ENCODE measurements around the gene CFAP97D1.
"Not testable (repeated sequence)": the region's sequence is repeated elsewhere in the genome, so short reads cannot be mapped to it uniquely, and the experiment has no call there.

CFAP97D1 gene

DNA sequence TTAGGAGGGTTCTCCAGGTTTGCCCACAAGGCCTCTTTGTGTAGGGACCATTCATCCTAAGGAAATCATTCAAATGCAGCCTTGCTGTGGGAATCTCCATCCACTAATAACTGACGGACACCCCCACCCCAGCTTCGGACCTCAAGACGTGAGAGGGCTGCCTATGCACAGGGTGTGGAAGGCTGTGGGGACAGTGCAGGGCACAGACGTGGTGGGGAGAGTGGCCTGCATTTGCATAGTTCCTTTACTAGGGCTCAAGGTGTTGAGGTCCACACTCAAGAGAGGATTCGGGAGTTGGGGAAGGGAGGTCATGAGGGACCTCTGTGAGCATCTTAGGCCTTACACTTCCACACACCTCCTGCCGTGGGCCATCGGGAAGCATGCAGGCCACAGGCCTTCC is 11.3 kb upstream of the CFAP97D1 start:
- DNase-seq = no peak

DNA sequence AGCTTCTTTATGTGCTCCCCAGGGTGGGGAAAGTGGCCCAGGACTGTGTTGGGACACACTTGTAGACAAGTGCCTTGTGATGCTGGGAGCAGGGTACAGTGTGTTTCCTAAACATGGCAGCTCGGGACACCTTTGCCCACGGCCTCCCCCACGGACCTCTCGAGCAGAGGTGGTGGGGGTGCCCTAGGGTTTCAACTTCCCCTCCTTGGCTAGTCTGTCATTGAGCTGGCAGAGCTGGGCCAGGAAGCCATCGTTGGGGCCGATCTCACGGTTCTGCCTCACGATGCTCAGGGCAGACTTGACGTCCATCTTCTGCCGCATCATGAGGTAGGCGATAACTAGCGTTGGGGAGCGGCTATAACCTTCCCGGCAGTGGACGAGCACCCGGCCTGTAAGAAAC is 10.8 kb upstream of the CFAP97D1 start:
- no peak for DNase-seq

DNA sequence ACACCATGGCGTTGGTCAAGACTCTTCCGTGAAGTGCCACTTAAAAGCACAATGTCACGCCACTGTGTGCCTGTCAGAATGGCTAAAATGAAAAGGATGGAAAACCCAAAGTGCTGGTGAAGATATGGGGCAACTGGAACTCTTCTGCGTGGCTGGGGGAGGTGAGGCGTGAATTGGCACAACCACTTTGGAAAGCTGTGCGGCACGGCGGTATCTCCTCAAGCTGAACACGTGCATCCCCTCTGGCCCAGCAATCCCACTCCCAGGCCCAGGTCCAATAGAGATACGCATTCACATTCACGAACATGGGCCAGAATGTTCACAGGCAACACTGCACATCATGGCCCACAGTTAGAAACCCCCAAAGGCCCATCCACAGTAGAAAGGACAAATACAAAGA is 10.4 kb upstream of the CFAP97D1 start:
- no peak for DNase-seq

DNA sequence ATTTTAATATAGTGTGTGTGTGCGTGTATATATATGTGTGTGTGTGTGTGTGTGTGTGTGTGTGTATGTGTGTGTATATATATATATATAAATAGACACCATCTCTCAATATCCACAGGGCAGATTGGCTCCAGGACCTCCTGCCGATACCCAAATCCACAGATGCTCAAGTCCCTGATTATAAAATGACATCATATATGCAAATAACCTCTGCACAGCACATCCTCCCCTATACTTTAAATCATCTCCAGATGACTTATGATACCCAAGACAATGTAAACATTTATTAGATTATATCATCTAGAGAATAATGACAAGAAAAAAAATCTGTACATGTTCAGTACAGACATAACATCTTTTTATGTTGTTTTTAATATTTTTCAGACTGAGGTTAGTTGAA is 9.3 kb upstream of the CFAP97D1 start:
- no peak for DNase-seq

DNA sequence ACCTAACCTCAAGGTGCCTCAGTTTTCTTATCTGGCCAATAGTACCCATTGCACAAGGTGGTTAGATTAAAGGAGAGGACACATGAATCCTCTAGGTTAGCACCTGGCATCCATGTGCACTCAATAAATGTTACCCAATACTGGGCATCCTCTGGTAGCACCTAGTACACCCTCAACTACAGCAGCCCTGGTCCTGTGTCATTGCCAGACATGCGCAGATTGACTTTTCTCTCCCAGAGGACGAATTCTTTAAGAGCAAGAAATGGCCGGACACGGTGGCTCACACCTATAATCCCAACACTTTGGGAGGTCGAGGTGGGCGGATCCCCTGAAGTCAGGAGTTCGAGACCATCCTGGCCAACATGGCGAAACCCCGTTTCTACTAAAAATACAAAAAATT is 8.8 kb upstream of the CFAP97D1 start:
- no peak for DNase-seq

DNA sequence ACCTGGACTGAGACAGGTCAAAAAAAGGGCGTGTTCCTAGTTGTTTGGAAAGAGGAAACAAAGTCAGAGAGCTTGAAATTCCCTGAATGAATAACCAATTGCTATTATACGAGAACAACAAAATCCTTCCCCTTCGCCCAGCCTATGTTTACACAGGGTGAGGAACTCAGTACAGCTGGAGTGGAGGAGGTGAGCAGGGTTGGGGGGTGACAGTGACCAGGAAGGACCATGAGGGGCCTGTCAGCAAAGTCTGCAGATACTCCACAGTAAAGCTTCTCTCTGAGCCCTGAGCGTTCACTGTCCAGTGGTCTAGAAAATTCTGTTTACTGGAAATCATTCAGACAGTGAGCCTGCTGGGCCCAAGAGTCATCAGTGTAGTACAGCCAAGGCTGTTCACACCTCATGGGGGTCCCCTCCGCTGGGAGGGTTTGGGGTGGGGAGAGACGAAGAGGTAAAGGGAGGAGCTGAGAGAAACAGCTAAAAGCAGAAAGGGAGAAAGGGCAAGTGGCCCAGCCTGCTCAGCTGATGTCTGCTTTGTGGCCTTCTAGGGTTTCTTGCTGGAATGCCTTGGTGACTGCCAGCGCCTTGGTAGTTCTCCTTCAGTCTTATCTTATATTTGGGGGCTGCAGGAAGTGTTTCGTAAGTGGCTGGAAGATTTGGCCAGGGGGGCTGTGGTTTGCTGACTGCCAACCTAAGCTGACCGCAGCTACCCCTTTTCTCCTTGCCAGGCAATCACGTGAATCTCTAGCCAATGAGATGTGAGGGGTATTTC is 7.2 kb upstream of the CFAP97D1 start:
- no peak for DNase-seq

DNA sequence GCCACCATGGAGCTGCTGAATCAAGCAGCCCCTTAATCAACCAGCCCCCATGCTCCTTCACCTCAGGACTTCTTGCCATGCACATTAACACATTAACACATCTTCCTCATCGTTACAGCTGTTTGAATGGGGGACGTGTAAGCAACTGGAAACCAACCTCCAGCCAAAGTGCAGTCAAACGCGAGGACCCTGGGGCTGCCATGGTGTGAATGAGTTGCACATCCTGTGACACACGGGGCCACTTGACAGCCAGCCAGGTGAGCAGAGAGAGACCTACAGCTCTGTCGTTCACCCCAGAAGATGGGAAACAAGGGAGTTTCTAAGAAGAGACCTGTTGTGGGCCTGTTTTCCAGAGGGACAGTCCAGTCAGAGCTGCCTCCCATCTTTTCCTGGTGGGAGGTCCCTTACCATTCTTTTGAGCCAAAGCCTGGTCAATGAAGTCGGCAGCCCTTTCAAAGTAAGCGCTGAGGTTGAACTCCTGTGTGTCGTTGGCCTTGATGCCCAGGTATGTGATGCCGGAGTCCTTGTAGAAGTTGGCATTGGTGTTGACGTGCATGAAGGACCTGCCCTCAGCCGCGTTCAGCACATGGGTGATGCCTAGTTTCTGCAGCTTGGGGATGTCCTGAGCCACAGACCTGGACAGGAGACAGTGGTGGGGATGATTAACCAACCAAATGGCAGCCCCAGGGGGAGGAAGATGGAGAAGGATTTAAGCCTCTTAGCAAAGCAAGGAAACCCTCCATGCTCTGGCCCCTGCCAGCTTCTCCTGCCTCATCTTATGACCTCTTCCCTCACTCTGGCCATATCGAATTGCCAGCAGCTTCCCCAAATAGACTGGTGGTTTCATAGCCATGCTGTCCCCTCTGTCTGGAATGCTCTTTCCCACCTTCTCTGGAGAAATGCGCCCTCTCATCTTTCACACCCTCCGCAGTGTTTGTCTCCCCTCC is 5.7 kb upstream of the CFAP97D1 start:
- no peak for DNase-seq

DNA sequence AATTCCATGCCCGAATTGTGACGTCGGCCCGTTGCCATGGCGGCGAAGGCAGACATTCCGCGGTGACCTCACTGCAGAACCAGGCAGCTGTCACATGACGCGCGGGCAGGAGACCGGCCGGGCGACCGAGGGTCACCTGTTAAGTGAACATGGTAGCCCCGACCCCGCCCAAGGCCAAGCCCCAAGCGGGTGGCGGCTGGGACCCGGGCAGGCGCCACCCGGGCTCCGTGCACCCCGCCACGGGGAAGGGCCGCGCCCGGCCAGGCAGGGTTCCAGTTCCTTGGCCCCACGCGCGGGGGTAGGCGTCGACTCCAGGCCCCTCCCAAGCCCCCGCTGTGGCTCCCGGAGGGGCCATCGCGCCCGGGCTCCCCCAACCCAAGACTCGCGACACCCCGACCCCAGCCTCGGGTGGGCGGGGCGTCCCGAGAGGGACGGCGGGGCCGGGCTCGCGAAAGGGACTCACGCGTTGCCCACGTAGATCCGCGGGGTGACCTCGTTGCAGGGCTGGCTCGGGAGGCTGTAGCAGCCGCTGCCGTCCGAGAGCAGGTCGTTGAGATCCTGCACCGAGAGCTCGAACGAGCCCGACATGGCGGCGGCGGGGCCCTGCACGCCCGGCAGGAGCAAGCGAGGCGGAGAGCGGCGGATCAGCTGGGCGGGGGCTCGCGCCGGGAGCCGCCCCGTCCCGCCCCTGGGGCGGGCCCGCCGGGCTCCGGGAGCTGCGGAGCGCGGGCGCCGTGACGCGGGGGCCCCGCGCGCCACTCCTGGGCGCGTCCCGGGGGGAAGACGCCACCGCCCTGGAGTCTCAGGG is 1.7 kb upstream of the CFAP97D1 start, which contains the start of gene DUSP3:
Gene DUSP3 (minus strand): TSS at position 641 of the 808 bp plus-strand sequence. CDS start 53 bp downstream, at position 588.
- DNase-seq = peak; percentile 72 to 91

DNA sequence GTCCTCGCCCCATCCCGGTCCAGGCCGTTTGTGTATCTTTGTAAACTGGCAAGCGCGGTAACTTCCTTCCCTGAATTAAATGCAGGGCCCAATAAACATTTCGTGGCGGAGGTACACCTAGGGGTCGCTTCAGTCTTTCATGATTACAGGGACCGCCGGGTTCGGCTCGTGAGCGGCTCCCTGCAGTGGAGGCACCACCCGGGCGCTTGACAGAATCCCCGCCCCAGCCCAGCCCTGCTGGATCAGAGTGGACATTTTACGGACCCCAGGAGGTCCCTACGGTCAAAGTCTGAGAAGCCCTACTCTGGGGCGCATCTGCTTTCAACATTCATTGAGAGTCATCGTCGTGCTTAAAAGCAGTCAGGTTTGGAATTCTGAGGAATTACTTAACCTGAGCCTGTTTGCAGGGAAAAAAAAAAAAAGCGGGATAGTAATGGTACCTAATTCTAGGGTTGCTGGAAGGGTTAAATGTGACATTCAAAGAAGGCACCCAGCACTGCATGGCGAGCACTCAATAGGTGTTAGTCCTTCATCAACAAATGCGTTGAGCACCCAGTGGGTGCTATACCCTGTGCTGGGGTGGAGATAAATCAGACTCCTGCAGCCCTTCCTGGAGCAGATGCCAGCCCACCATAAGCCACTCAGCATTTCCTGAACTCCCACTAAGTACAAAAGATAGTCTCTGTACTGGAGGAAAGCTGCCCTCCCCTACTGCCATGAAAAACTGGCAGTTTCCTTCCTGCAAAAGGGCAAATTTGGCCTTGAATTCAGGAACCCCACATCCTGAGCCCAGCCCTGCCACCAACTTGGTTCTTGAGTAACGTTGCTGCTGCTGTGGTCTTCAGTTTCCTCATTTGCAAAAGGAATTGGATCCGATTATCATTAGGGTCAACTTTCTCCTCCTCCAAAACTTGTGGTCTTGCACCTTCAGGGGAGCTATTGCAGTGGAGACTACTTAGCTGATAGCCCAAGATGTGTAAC is 800 bp upstream of the CFAP97D1 start:
- DNase-seq = peak in 1 of 2 experiments; percentile 33

DNA sequence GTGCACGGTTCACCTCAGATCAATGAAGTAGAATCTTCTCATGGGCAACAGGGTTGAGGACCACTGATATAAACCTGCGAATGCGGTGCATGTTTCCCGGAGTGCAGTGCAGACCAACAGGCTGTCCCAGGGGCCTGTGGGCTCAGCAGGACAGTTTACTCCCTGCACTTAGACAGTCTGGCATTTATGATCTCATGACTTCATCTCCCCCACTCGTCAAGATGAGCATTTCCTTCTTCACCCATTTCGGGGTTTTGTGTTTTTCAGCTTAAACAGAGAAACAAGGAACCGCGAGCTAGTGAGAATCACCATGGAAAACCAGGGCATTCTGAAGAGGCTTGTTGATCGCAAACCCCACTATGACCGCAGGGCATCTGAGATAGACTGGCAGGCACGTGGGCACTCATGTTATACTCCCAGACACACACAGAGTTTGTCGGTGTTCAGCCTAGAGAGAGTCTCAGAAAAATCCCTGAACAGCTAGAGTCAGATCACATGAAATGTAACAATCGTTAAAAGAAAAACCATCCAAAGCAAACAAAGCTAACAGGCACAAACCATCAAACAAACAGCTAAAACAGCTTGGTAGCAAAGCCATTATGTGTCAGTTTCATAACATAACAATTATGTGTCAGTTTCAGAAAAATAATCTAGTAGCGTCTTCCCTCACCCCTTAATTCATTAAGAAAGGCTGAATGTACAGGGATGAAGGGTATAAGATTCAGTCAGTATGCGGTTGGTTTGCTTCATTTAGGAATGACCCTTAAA is 2.9 kb downstream of the CFAP97D1 start:
- DNase-seq = no peak

DNA sequence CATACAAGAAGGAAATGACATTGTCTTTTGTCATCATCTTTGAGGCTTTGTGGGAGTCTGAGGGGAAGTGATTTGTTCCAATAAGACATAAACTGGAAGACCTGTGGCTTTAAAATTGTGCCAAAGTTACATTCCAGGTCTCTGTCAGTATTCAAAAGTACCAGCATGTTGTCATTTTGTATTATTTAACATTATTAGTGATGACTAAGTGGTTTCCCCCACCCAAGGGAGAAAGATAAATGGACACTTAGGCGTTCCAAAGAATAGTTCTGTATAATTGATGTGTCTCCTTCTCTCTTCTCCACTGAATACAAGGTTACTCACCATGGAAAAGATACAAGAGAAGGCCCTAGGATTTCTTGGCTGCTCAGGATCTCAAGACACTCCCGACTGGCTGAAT is 3.8 kb downstream of the CFAP97D1 start:
- no peak for DNase-seq

DNA sequence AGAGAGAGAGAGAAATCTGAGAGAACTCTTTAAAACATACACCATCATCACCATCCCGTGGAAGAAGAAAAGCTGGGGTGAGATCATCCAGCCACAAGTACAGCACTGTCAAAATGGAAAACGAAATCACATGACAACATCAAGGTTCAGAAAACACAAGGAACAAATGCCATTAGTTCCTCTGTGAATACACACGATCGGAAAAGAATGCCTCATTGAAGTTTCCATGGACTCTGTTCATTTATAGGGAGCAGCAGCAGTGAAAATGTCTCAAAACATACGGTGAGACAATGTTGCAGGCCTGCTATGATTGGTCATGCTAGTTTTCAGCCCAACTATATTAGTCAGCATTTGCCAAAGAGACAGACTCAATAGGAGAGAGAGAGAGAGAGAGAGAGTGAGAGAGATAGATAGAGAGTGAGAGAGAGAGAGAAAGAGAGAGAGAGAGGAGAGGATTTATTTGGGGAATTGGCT is 4.4 kb downstream of the CFAP97D1 start:
- no peak for DNase-seq

DNA sequence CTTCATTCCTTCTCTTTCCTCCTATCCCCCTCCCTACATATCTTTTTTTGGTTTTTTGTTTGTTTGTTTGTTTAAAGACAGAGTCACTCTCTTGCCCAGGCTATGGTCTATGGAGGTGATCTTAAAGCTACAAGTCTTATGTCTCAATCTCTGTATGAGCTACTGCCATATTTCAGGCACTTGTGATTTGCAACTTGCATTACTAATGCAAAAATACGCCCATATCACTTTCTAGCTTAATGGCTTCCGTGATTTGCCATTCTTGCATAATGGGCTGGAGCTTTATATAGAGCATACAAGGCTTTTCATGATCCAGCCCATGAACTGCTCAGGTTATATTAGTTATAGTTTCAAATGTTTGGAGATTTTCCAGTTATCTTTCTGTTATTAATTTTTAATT is 7.5 kb downstream of the CFAP97D1 start:
- DNase-seq = no peak

DNA sequence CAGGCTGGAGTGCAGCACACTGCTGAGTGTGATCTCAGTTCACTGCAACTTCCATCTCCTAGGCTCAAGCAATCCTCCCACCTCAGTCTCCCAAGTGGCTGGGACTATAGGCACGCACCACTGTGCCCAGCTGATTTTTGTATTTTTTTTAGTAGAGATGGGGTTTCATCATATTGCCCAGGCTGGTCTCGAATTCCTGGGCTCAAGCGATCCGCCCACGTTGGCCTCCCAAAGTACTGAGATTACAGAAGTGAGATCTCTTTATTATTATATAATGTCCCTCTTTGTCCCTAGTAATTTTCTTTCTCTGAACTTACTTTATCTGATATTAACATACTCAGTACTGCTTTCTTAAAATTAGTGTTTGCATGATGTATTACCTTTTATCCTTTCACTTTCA is 8.3 kb downstream of the CFAP97D1 start:
- DNase-seq = no peak

DNA sequence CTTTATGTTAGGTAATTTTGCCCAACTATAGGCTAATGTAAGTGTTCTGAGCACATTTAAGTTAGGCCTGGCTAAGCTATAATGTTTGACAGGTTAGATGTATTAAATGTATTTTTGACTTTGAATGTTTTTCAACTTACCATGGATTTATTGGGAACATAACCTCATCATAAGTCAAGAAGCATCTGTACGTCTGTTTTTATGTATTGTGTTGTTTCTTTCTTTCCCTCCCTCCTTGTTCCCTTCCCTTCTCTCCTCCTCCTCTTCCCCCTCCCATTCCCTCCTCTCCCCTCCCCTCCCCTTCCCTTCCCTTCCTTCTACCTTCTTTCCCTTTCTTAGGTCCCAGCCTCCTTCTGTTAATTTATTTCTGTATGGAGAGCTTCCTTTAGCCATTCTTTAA is 9.2 kb downstream of the CFAP97D1 start:
- no peak for DNase-seq

DNA sequence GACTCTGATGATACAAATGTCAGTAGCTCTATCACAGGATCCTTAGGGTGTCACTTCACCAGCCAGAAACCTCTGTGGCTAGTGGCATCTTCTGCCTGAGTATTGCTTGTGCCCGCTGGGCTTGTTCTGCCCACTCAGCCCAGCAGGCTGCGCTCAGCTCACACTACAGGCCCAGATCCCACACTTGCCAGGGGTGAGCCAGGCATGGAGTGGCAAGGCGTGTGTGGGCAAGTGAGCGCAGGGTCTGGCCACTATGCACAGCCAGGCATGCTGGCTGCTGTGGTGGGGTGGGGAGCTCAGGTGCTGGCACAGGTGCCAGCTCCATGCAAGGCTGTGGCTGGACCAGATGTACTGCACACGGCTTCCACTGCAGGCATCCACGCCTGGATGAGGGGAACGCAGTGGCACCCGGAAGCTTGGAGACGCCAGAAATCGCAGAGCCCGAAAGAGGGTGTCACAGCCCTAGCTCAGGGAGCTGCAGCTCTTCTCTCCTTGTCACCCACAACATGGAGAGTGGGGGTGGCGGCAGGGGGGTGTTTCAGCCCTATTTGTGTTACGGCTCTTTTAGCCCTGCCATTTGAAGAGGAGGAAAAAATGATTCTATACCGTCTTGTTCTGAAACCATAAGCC is 10.2 kb downstream of the CFAP97D1 start:
- peak; percentile 61 to 82 for DNase-seq

DNA sequence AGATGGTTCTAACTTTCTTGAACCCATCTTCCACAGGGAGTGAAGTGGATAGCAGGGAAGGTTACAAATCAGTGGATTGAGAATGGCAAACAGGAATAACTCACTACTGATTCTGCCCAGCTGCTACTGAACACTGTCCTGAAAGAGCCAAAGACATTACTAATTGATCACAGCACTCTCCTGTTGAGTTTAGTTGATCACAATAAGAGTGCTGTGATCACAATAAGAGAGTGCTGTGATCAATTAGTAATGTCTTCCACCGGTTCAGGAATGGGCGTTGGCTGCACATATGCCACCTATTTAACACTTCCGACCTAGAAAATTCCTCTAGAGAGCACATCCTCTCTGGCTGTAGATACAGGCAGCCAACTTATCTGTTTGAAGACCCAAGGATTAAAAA is 11.4 kb downstream of the CFAP97D1 start:
- peak; percentile 73 to 80 for DNase-seq

DNA sequence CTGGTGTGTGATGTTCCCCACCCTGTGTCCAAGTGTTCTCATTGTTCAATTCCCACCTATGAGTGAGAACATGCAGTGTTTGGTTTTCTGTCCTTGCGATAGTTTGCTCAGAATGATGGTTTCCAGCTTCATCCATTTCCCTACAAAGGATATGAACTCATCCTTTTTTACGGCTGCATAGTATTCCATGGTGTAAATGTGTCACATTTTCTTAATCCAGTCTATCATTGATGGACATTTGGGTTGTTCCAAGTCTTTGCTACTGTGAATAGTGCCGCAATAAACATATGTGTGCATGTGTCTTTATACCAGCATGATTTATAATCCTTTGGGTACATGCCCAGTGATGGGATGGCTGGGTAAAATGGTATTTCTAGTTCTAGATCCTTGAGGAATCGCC is 12.4 kb downstream of the CFAP97D1 start:
- DNase-seq = not testable (repeated sequence)

DNA sequence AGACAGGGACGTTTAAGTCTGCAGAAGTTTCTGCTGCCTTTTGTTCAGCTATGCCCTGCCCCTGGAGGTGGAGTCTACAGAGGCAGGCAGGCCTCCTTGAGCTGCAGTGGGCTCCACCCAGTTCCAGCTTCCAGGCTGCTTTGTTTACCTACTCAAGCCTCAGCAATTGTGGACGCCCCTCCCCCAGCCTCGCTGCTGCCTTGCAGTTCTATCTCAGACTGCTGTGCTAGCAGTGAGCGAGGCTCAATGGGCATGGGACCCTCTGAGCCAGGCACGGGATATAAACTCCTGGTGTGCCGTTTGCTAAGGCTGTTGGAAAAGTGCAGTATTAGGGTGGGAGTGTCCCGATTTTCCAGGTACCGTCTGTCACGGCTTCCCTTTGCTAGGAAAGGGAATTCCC is 17.8 kb downstream of the CFAP97D1 start:
- peak in 1 of 2 experiments; percentile 3 for DNase-seq

DNA sequence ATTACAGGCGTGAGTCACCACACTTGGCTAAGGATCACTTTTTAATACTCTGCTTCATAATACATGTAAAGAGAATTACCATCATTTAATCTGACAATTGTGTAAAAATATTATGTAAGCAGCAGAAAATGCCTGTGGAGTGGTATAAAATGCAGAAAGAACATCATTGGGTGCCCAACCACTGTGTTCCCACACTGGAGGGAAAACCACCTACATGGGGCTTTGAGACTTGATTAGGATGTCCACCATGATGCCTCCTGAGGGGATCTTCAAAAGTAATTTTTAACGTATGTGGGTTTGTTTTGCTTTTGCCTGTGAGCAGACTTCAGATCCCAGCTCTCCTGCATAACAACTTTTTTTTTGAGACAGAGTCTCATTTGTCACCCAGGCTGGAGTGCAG is 18.8 kb downstream of the CFAP97D1 start:
- DNase-seq = no peak
